HEK293 (cell line): ENCODE results near the gene ANKRD11.

Experiments used
- ATF2 ChIP-seq: fragments of 450-650 bp; formaldehyde crosslinking; IDR thresholded peaks from 2 replicates; pipeline ENCODE4 v1.5.1; 2016; ENCODE audit warnings: missing biosample characterization, missing genetic modification characterization, low read depth
- BCL6B ChIP-seq: fragments of 450-650 bp; formaldehyde crosslinking; IDR thresholded peaks from 2 replicates; pipeline ENCODE4 v1.5.1; 2017; ENCODE audit warnings: missing biosample characterization, missing genetic modification characterization
- CTCF ChIP-seq: fragments of 450-650 bp; formaldehyde crosslinking; IDR thresholded peaks from 2 replicates; pipeline ENCODE4 v1.5.1; 2016; ENCODE audit warnings: missing biosample characterization, missing genetic modification characterization
- RBAK ChIP-seq: fragments of 450-650 bp; formaldehyde crosslinking; IDR thresholded peaks from 2 replicates; pipeline ENCODE4 v1.5.1; 2016; ENCODE audit warnings: missing biosample characterization, missing genetic modification characterization
- ZNF488 ChIP-seq: fragments of 450-650 bp; formaldehyde crosslinking; IDR thresholded peaks from 2 replicates; pipeline ENCODE4 v1.5.1; 2016; ENCODE audit warnings: missing biosample characterization, missing genetic modification characterization

- TF ChIP-seq BCL6B (tag by site-specific recombination): no peak
- no peak for TF ChIP-seq CTCF (tag by site-specific recombination)
- TF ChIP-seq ATF2 (tag by site-specific recombination): no peak
- TF ChIP-seq ZNF488 (tag by site-specific recombination): no peak
- TF ChIP-seq RBAK: no peak
These were observed 201.8 kb downstream of the ANKRD11 start for GRCh38 chr16:89288577-89288844.
